Stimulated activated naive B cell treated with anti-CD40 and anti-IgM and Interleukin-4, amounts not matched to agents 10 μg/mL and 1 μg/mL and 100 μg/mL, for 72 hours (primary cell): ENCODE measurements around the gene SPRED1.
"Not testable (repeated sequence)": the region's sequence is repeated elsewhere in the genome, so short reads cannot be mapped to it uniquely, and the experiment has no call there.

Experiments used
- ATAC-seq, 2 donors: fragments of 150-1000 bp; cut with Tn5 transposase; replicated peaks; 2 replicates each; pipeline ENCODE4 v1.10.0; 2021; ENCODE audit warnings: moderate library complexity in 1 of 2
- DNase-seq: peaks from one replicate; pipeline ENCODE4 v3.0.0; 2021
- H3K27ac Mint-ChIP-seq: one replicate; pipeline ENCODE4 v1.8.0; 2022; ENCODE audit warnings: mild to moderate bottlenecking, mixed read lengths
- H3K27me3 Mint-ChIP-seq, 2 donors: one replicate each; pipeline ENCODE4 v1.8.0; 2022; ENCODE audit warnings: mixed read lengths in 2 of 2
- H3K36me3 Mint-ChIP-seq, 2 donors: one replicate each; pipeline ENCODE4 v1.8.0; 2022; ENCODE audit warnings: mixed read lengths in 2 of 2, mild to moderate bottlenecking in 1 of 2
- H3K4me1 Mint-ChIP-seq, 2 donors: one replicate each; pipeline ENCODE4 v1.8.0; 2022; ENCODE audit warnings: mixed read lengths in 2 of 2, mild to moderate bottlenecking in 1 of 2
- H3K4me3 Mint-ChIP-seq, 2 donors: one replicate each; pipeline ENCODE4 v1.8.0; 2022; ENCODE audit warnings: mild to moderate bottlenecking in 2 of 2, mixed read lengths in 2 of 2, moderate library complexity in 1 of 2
- H3K9me3 Mint-ChIP-seq, 2 donors: one replicate each; pipeline ENCODE4 v1.8.0; 2022; ENCODE audit warnings: mixed read lengths in 2 of 2, mild to moderate bottlenecking in 1 of 2

SPRED1 gene

DNA sequence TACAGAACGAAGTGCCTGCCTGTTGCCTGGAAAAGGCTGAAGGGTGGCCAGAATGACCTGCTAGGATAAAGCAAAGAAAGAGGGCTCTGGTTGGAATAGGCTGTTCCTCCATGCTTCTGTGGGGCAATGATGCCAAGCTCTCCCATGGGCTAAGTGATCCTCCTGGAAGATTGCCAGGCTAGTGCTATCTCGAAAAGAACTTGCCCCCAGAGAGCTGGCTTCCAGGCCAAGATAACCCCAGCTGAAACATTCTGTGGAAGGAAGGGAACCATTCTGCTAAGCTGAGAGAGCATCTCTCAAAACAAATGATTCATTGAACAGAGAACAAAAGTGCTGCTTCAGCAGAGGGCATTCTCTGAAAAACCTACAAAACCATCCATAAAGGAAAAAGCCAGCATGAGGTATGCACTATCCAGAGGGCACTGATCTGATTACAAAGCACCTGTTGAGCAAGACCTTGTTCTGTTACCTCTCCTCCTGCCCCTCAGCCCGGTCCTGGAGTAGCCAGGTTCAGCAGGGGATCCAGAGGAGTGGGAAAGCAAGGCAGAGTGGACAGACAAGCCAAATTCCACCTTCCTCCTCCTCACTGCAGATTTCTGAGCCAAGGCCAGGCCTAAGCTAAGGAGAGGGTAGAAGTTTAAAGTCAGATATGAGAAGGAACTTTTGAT lies 31.9 kb upstream of the SPRED1 start:
- ATAC-seq, result no peak
- peaks cover 3 to 21% of the 10 kb centered on the region in 2 donors for H3K27me3 Mint-ChIP-seq
- H3K36me3 Mint-ChIP-seq, result no peaks in the 10 kb centered on the region

DNA sequence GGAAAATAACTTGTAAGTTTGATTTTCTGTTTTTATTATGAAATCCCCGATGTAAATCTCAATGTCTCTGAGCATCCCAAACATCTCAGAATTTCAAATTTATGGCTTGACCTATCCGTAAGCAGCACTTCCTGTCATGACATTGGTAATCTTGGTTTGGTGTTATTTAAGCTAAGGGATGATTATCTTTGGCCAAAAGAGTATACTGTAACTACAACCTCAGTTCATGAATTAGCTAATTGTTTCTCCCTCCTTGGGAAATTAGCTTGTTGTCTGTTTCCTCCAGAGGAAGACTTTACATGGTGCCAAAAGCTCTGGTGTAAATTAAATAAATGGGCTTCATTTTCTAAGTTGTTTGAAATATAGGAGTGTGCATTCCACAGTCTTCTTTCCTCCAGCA lies 28.1 kb upstream of the SPRED1 start:
- Mint-ChIP-seq H3K9me3 (no peaks in the 10 kb centered on the region), H3K4me1 (no peaks in the 10 kb centered on the region), H3K36me3 (no peaks in the 10 kb centered on the region), H3K4me3 (no peak overlapping the region), H3K27ac (no peak overlapping the region), H3K27me3 (peaks cover 0 to 6% of the 10 kb centered on the region in 2 donors)
- ATAC-seq (no peak), DNase-seq (no peak)

More for the DNA sequence above, 31.9 kb upstream of the SPRED1 start:
- Mint-ChIP-seq H3K27ac (no peak overlapping the region), H3K9me3 (no peaks in the 10 kb centered on the region), H3K4me1 (peaks cover 0 to 2% of the 10 kb centered on the region in 2 donors), H3K4me3 (no peak overlapping the region)
- no peak for DNase-seq

- DNase-seq, result no peak
- no peaks in the 10 kb centered on the region for H3K4me1 Mint-ChIP-seq
Observed at GRCh38 chr15:38225381-38225780, 27.3 kb upstream of the SPRED1 start.

DNA sequence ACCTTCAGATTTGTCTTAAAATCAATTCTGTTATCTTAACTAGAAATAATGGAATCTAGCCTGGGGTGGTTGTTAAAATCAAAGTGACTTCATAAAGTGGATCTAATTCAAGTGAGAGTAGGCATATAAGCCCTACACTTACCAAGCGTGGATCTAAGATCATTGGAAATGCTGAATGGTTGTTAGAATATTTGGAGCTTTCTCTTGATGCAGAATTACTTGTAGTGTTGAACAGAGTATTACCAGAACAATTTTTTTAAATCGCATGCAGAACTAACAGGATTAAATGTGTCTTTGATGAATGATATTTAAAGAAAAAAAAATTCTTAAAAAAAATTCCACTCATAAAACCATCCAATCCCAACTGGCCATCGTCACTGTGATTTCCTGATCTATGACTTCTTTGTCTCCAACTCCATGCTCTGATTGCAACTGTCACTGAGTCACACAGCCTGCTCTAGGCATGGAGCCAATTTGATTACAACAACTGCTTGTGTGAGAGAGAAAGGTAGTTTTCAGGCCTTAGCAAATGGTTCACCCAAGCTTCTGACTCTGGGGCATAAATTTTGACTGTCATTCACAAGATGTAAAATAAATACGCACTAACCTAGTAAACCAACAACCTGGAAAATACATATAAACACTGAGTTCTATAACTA lies 25.9 kb upstream of the SPRED1 start:
- no peaks in the 10 kb centered on the region for H3K4me1 Mint-ChIP-seq
- no peaks in the 10 kb centered on the region for H3K9me3 Mint-ChIP-seq
- ATAC-seq (no peak), DNase-seq (no peak)
- H3K36me3 Mint-ChIP-seq, result no peaks in the 10 kb centered on the region
- no peak overlapping the region for H3K27ac Mint-ChIP-seq
- H3K27me3 Mint-ChIP-seq, result no peaks in the 10 kb centered on the region
- H3K4me3 Mint-ChIP-seq, result no peak overlapping the region

More at GRCh38 chr15:38225381-38225780, 27.3 kb upstream of the SPRED1 start:
- Mint-ChIP-seq H3K36me3 (no peaks in the 10 kb centered on the region), H3K27ac (no peak overlapping the region), H3K27me3 (peaks cover 0 to 1% of the 10 kb centered on the region in 2 donors), H3K4me3 (no peak overlapping the region), H3K9me3 (no peaks in the 10 kb centered on the region)
- ATAC-seq, result no peak

DNA sequence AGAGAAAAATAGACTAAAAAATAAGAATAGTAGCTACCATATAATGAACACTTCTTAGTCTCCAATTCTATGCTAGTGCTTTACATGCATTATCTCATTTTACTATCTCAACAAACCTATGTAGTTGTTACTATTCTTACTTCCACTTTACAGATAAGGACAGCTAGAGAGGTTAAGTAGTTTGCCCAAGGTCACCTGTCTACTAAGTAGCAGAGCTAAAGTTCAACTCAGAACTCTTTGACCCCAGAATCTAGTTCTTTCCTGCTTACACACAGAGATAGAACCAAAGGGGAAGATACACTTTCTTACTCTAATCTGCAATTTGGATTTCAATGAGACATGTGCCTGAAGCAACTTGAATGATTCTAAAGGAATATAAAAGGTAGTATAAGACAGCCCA lies 24.7 kb upstream of the SPRED1 start:
- Mint-ChIP-seq H3K36me3 (no peaks in the 10 kb centered on the region), H3K4me3 (no peak overlapping the region), H3K27me3 (peaks cover 0 to 3% of the 10 kb centered on the region in 2 donors), H3K27ac (no peak overlapping the region), H3K4me1 (no peaks in the 10 kb centered on the region), H3K9me3 (no peaks in the 10 kb centered on the region)
- ATAC-seq, result no peak
- no peak for DNase-seq

DNA sequence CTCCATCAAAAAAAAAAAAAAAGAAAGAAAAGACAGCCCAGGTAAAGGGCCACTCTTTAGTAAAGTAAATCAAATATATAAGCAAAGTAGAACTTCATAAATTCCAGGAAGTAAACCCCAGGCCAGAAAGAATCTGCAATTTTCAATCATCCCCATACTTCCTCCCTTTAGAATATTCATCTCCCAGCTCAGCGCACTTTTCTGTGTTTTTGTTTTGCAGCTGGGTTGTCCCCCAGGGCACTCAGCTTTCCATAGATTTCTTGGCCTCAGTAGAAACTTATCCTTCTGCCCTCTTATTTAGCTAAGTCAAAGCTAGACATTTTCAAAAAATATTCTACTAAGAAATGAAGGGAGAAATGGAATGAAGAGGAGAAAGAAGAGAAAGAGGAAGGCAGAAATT lies 24.0 kb upstream of the SPRED1 start:
- Mint-ChIP-seq H3K27me3 (peaks cover 0 to 6% of the 10 kb centered on the region in 2 donors), H3K9me3 (no peaks in the 10 kb centered on the region), H3K36me3 (no peaks in the 10 kb centered on the region), H3K27ac (no peak overlapping the region), H3K4me3 (no peak overlapping the region), H3K4me1 (no peaks in the 10 kb centered on the region)
- ATAC-seq (no peak), DNase-seq (no peak)

- Mint-ChIP-seq H3K4me3 (no peak overlapping the region), H3K36me3 (no peaks in the 10 kb centered on the region), H3K9me3 (no peaks in the 10 kb centered on the region), H3K27me3 (peaks cover 5 to 6% of the 10 kb centered on the region in 2 donors), H3K27ac (no peak overlapping the region), H3K4me1 (no peaks in the 10 kb centered on the region)
- ATAC-seq (no peak), DNase-seq (no peak)
Observed at GRCh38 chr15:38229705-38230310, 22.8 kb upstream of the SPRED1 start.

DNA sequence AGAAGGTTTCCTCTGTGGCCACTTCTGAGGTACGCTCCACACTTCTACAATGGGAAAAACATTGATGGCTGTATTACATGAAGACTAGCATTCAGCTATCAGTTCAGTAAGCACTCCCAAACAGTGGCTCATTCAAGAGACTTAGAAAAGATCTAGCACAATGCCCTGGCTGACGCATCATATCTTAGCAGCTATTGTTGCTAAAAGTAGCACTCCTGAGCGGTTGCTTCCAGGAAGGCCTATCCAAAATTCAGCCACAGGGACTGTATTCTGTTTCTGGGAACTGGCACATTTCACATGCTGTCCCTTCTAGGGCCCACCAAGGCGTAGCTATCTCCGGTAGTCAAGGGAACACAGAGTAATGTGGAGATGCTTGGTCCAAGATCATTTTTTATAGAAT lies 21.2 kb upstream of the SPRED1 start:
- peaks cover 5 to 6% of the 10 kb centered on the region in 2 donors for H3K27me3 Mint-ChIP-seq
- H3K4me1 Mint-ChIP-seq, result no peaks in the 10 kb centered on the region
- no peaks in the 10 kb centered on the region for H3K9me3 Mint-ChIP-seq
- H3K36me3 Mint-ChIP-seq, result no peaks in the 10 kb centered on the region
- no peak overlapping the region for H3K4me3 Mint-ChIP-seq
- DNase-seq (no peak), ATAC-seq (no peak)
- H3K27ac Mint-ChIP-seq, result no peak overlapping the region

DNA sequence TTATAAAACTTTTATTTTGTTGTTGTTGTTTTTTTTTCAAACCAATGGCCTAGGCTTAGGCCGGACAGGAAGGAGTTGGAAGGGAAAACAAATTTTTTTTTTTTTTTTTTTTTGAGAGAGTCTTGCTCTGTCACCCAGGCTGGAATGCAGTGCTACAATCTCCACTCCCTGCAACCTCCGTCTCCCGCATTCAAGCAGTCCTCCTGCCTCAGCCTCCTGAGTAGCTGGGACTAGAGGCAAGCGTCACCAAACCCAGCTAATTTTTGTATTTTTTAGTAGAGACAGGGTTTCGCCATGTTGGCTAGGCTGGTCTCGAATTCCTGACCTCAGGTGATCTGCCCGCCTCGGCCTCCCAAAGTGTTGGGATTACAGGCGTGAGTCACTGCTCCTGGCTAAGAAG lies 15.6 kb upstream of the SPRED1 start:
- not testable (repeated sequence) for H3K9me3 Mint-ChIP-seq, DNase-seq, H3K36me3 Mint-ChIP-seq, ATAC-seq, H3K4me3 Mint-ChIP-seq, H3K27ac Mint-ChIP-seq
- H3K4me1 Mint-ChIP-seq, result peaks cover 7 to 13% of the 10 kb centered on the region in 2 donors
- peaks cover 5 to 12% of the 10 kb centered on the region in 2 donors for H3K27me3 Mint-ChIP-seq

GRCh38 chr15:38238311-38238710 lies 14.3 kb upstream of the SPRED1 start:
- Mint-ChIP-seq H3K4me1 (peaks cover 10 to 18% of the 10 kb centered on the region in 2 donors), H3K36me3 (no peaks in the 10 kb centered on the region), H3K9me3 (no peaks in the 10 kb centered on the region), H3K27ac (no peak overlapping the region), H3K4me3 (no peak overlapping the region), H3K27me3 (peaks cover 5 to 6% of the 10 kb centered on the region in 2 donors)
- peak; percentile 83 to 84 for ATAC-seq
- DNase-seq, result no peak

DNA sequence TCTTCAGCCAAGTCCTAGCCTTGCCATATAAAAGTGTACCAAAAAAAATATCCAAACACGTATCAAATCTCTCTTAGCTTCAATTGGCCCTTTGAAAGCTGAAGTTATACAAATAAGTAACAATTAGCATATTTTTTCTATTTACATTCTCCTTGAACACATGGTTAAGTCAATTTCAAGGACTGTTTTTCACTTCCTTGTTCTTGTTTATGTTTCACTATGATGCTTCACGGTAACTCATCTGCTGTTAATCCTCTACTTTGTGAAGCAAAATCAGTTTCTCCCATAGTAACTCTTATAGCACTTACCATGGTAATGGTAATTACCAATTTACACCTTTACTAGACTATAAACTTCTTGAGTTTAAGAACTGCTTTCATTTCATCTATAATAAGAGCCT lies 10.6 kb upstream of the SPRED1 start:
- peak; percentile 85 to 87 for ATAC-seq
- no peaks in the 10 kb centered on the region for H3K36me3 Mint-ChIP-seq
- H3K27ac Mint-ChIP-seq, result no peak overlapping the region
- DNase-seq, result no peak
- H3K4me1 Mint-ChIP-seq, result peaks cover 10 to 18% of the 10 kb centered on the region in 2 donors
- H3K9me3 Mint-ChIP-seq, result no peaks in the 10 kb centered on the region
- no peak overlapping the region for H3K4me3 Mint-ChIP-seq
- peaks cover 0 to 15% of the 10 kb centered on the region in 2 donors for H3K27me3 Mint-ChIP-seq

DNA sequence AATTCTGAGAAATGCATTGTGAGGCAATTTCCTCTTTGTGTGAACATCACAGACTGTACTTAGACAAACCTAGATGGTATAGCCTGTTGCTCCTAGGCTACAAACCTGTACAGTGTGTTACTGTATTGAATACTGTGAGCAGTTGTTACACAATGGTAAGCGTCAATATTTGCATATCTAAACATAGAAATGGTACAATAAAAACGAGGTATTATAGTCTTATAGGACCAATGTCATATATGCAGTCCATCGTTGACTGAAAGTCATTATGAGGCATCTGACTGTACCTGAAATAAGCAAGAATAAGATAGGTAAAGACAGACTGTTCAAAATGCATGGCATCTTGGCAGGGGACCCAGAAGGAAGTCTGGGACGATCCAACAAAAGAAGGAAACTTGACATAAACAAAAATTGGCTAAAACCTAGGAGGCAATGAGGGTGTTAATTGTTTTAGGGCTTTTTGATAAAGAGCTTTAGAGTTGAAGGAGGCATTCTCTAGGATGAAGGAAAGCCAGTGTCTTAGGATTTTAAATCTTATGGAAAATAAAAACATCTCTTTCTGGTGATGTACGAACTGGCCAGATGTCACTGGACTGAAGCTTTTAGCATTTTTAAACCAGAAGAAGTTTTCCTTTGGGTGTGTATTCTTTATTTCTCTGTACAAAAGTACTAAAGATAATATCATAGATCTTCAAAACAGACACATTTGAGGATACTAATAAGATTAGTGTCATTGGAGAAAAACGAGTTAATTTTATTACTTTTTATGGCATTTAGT lies 9.2 kb upstream of the SPRED1 start:
- Mint-ChIP-seq H3K27me3 (peaks cover 0 to 15% of the 10 kb centered on the region in 2 donors), H3K36me3 (no peaks in the 10 kb centered on the region), H3K4me1 (peaks cover 3 to 10% of the 10 kb centered on the region in 2 donors), H3K9me3 (no peaks in the 10 kb centered on the region), H3K27ac (no peak overlapping the region), H3K4me3 (no peak overlapping the region)
- no peak for ATAC-seq
- no peak for DNase-seq

DNA sequence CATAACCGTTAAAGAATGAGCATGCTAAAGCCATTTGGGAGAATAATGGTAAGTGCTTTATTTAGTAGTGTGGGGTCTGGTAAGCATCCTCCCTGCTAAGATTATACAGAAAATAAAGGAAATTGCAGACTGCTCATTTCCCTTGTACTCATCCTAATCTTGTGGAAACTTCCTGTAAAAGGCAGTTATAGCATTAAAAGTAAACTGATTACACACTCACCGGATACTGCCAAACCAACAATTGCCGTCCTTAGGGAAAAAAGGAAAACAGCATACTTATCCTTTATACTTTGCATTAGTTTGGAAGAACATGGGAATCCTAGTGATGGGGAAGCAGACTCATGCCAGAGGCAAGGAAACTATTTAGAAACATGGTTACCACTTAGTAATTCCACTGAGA lies 5.3 kb upstream of the SPRED1 start:
- Mint-ChIP-seq H3K36me3 (no peaks in the 10 kb centered on the region), H3K27ac (no peak overlapping the region), H3K4me3 (no peak overlapping the region), H3K9me3 (no peaks in the 10 kb centered on the region), H3K27me3 (peaks cover 0 to 9% of the 10 kb centered on the region in 2 donors), H3K4me1 (peaks cover 8% of the 10 kb centered on the region in 2 donors)
- no peak for ATAC-seq
- DNase-seq, result no peak

DNA sequence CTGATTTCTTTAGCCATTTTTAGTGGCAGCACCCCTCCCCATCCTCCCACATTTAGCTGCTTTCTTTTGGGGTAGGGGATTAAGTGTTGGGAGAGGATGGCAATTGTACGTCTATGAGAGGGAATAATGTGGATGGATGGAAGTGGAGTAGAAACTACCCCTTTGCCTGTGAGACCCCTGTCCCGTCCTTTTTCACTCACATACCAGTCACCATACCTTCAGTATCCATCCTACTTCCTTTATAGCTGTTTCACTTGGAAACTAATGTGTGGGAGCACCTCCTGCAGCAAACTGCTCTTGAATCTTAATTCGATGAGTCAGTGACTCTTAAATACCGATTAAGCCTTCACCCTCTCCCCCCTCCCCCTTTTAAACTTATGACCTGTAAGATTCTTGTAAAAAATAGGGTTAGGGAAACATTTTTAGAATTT lies 730 bp downstream of the SPRED1 start:
- Mint-ChIP-seq H3K36me3 (no peaks in the 10 kb centered on the region), H3K27me3 (no peaks in the 10 kb centered on the region), H3K9me3 (no peaks in the 10 kb centered on the region), H3K4me3 (peak overlapping the region; percentile 85 to 86), H3K4me1 (peaks cover 19 to 24% of the 10 kb centered on the region in 2 donors), H3K27ac (peak overlapping the region; percentile 37)
- ATAC-seq (peak in 1 of 2 donors; percentile 8), DNase-seq (no peak)
